NB4 (cell line): ENCODE measurements around the gene ANAPC15.
A peak's percentile ranks its signal among the peaks of the same experiment; 100 is the strongest.
"Not testable (repeated sequence)": the region's sequence is repeated elsewhere in the genome, so short reads cannot be mapped to it uniquely, and the experiment has no call there.

Source experiments
- DNase-seq: peaks from one replicate; pipeline ENCODE4 v3.0.0; 2010; ENCODE audit warnings: low read depth
- H3K4me3 ChIP-seq: one replicate; pipeline ENCODE4 v1.5.1; 2011; ENCODE audit warnings: mild to moderate bottlenecking, low read depth, low read length, moderate library complexity
- CTCF ChIP-seq: IDR thresholded peaks from one replicate; pipeline ENCODE4 v1.5.1; 2012; ENCODE audit warnings: low read depth, low read length
- MAX ChIP-seq: IDR thresholded peaks from 2 replicates; pipeline ENCODE4 v1.6.1; 2011; ENCODE audit warnings: low read depth, low read length
- MYC ChIP-seq: IDR thresholded peaks from 2 replicates; pipeline ENCODE4 v1.6.1; 2011; ENCODE audit warnings: low read depth, low read length
- POLR2A ChIP-seq: IDR thresholded peaks from 2 replicates; pipeline ENCODE4 v1.6.1; 2011; ENCODE audit warnings: mild to moderate bottlenecking; ENCODE audit not compliant: insufficient read length; ENCODE audit errors: extremely low read depth

ANAPC15 gene

GRCh38 chr11:72112143-72112977, at the start of gene ANAPC15:
ANAPC15 (minus strand) TSS chr11:72112695; CDS start chr11:72111276, 1,419 bp downstream.
- peak; percentile 99 for TF ChIP-seq POLR2A
- TF ChIP-seq MYC: peak; percentile 92
- TF ChIP-seq CTCF: no peak
- peak; percentile 91 for TF ChIP-seq MAX
- H3K4me3 ChIP-seq: peak within 1 kb of the TSS; percentile 81
- peak; percentile 100 for DNase-seq

GRCh38 chr11:72160319-72160718, 47.8 kb upstream of the ANAPC15 start:
- H3K4me3 ChIP-seq: no peak overlapping the region

GRCh38 chr11:72157131-72157530, 44.6 kb upstream of the ANAPC15 start:
- no peak for DNase-seq
- no peak overlapping the region for H3K4me3 ChIP-seq
- TF ChIP-seq POLR2A: no peak

More at GRCh38 chr11:72160319-72160718, 47.8 kb upstream of the ANAPC15 start:
- no peak for DNase-seq
- no peak for TF ChIP-seq MYC
- no peak for TF ChIP-seq POLR2A
- no peak for TF ChIP-seq MAX
- no peak for TF ChIP-seq CTCF

- TF ChIP-seq MYC (no peak), POLR2A (no peak), MAX (no peak), CTCF (no peak)
- DNase-seq: no peak
- H3K4me3 ChIP-seq: no peak overlapping the region
Observed at GRCh38 chr11:72155751-72156150, 43.3 kb upstream of the ANAPC15 start.

- no peak for TF ChIP-seq POLR2A
- TF ChIP-seq MYC: no peak
- TF ChIP-seq MAX: no peak
- DNase-seq: no peak
- H3K4me3 ChIP-seq: no peak overlapping the region
Observed at GRCh38 chr11:72154816-72155215, 42.3 kb upstream of the ANAPC15 start.

- not testable (repeated sequence) for DNase-seq
Observed at GRCh38 chr11:72153874-72154273, 41.4 kb upstream of the ANAPC15 start.

GRCh38 chr11:72150882-72151281, 38.4 kb upstream of the ANAPC15 start:
- no peak overlapping the region for H3K4me3 ChIP-seq
- TF ChIP-seq MYC (no peak), CTCF (no peak), POLR2A (no peak), MAX (no peak)
- no peak for DNase-seq

More at GRCh38 chr11:72153874-72154273, 41.4 kb upstream of the ANAPC15 start:
- not testable (repeated sequence) for H3K4me3 ChIP-seq
